Hepatocyte (in vitro differentiated cells): ENCODE data around the gene DUOXA1. TPM values are rescaled to one million over a fixed set of nuclear protein-coding genes. Genes with fewer than 3 reads are reported as not detected.
A peak's percentile ranks its signal among the peaks of the same experiment; 100 is the strongest.

ENCODE experiments used
- DNase-seq: peaks from one replicate; pipeline ENCODE4 v3.0.0-alpha.2; 2016; ENCODE audit warnings: low spot score
- H2AFZ ChIP-seq: fragments of 200-600 bp; sonication (generic); 2 replicates; pipeline ENCODE4 v1.6.0; 2016; ENCODE audit warnings: antibody characterized with exemption, mild to moderate bottlenecking
- H3K27ac ChIP-seq: fragments of 200-600 bp; sonication (generic); 2 replicates; pipeline ENCODE4 v1.5.1; 2016; ENCODE audit warnings: mild to moderate bottlenecking
- H3K27me3 ChIP-seq: fragments of 200-600 bp; sonication (generic); 2 replicates; pipeline ENCODE4 v1.6.1; 2016
- H3K36me3 ChIP-seq: fragments of 200-600 bp; sonication (generic); replicated peaks from 2 replicates; pipeline ENCODE4 v1.5.1; 2016; ENCODE audit warnings: low read depth; ENCODE audit not compliant: insufficient read depth
- H3K4me1 ChIP-seq: fragments of 200-600 bp; sonication (generic); 2 replicates; pipeline ENCODE4 v1.5.1; 2016; ENCODE audit warnings: mild to moderate bottlenecking, moderate library complexity; ENCODE audit not compliant: insufficient read depth
- H3K4me2 ChIP-seq: fragments of 200-600 bp; sonication (generic); 2 replicates; pipeline ENCODE4 v1.6.0; 2016
- H3K4me3 ChIP-seq: fragments of 200-600 bp; sonication (generic); 2 replicates; pipeline ENCODE4 v1.5.1; 2016; ENCODE audit warnings: mild to moderate bottlenecking
- H3K79me2 ChIP-seq: fragments of 200-600 bp; sonication (generic); 2 replicates; pipeline ENCODE4 v1.6.0; 2017; ENCODE audit warnings: mild to moderate bottlenecking
- H3K9me2 ChIP-seq: fragments of 200-600 bp; sonication (generic); replicated peaks from 2 replicates; pipeline ENCODE4 v1.6.0; 2017; ENCODE audit warnings: mild to moderate bottlenecking; ENCODE audit not compliant: insufficient read depth
- H3K9me3 ChIP-seq: fragments of 200-600 bp; sonication (generic); 2 replicates; pipeline ENCODE4 v1.5.1; 2016; ENCODE audit warnings: low read depth, mild to moderate bottlenecking
- H4K20me1 ChIP-seq: fragments of 200-600 bp; sonication (generic); 2 replicates; pipeline ENCODE4 v1.6.0; 2016; ENCODE audit warnings: mild to moderate bottlenecking; ENCODE audit not compliant: insufficient read depth, poor library complexity, severe bottlenecking
- EZH2 ChIP-seq: fragments of 200-600 bp; sonication (generic); IDR thresholded peaks from 2 replicates; pipeline ENCODE4 v1.6.1; 2016; ENCODE audit warnings: antibody characterized with exemption, mild to moderate bottlenecking, borderline replicate concordance
- EZH2phosphoT487 ChIP-seq: fragments of 200-600 bp; sonication (generic); IDR thresholded peaks from one replicate; pipeline ENCODE4 v1.6.1; 2018; ENCODE audit warnings: antibody characterized with exemption, mild to moderate bottlenecking, low read depth, moderate library complexity; ENCODE audit not compliant: unreplicated experiment, severe bottlenecking
- WGBS: methylation state at CpG from one replicate; pipeline ENCODE4 v1.1.6; 2016; ENCODE audit warnings: low lambda C conversion rate; ENCODE audit errors: missing lambda C conversion rate; 5-methylcytosine and 5-hydroxymethylcytosine counted together
- polyA plus RNA-seq: library from polyadenylated mRNA; unstranded; fragments of >200 nt; fragmentation: Nextera tagmentation; extraction: Ambion mirVana; gene quantifications from 2 replicates; pipeline ENCODE4 v1.2.1, GENCODE V29; 2016
- total RNA-seq: library from RNA; depleted of rRNA; stranded (reverse); fragments of >200 nt; gene quantifications from 2 replicates; pipeline ENCODE4 v1.2.3, GENCODE V29; 2014
- TF ChIP-seq, protein P1 (sequence below): fragments of 200-600 bp; sonication (generic); IDR thresholded peaks from 2 replicates; pipeline ENCODE4 v1.5.1; 2016; ENCODE audit warnings: antibody characterized with exemption, mild to moderate bottlenecking; ENCODE audit not compliant: poor library complexity

Gene DUOXA1
- total and polyA plus RNA-seq, 2 experiments from 2014 or later, result 10.9 to 15.2 TPM

DNA sequence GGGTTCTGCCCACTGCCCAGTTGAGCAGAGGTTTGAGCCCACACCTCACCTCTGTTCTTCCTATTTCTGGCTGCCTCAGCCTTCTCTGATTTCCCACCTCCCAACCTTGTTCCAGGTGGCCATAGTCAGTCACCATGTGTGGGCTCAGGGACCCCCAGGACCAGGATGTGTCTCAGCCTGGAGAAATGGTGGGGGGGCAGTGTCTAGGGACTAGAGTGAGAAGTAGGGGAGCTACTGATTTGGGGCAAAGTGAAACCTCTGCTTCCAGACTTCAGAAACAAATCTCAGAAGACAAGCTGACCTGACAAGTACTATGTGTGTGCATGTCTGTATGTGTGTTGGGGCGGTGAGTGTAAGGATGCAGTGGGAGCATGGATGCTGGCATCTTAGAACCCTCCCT lies 35.2 kb upstream of the DUOXA1 start:
- peaks cover 8% of the 10 kb centered on the region for H3K79me2 ChIP-seq
- TF ChIP-seq, protein P1, sequence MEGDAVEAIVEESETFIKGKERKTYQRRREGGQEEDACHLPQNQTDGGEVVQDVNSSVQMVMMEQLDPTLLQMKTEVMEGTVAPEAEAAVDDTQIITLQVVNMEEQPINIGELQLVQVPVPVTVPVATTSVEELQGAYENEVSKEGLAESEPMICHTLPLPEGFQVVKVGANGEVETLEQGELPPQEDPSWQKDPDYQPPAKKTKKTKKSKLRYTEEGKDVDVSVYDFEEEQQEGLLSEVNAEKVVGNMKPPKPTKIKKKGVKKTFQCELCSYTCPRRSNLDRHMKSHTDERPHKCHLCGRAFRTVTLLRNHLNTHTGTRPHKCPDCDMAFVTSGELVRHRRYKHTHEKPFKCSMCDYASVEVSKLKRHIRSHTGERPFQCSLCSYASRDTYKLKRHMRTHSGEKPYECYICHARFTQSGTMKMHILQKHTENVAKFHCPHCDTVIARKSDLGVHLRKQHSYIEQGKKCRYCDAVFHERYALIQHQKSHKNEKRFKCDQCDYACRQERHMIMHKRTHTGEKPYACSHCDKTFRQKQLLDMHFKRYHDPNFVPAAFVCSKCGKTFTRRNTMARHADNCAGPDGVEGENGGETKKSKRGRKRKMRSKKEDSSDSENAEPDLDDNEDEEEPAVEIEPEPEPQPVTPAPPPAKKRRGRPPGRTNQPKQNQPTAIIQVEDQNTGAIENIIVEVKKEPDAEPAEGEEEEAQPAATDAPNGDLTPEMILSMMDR, result no peak
- TF ChIP-seq EZH2phosphoT487 (no peak), EZH2 (no peak)
- H3K9me2 ChIP-seq, result no peaks in the 10 kb centered on the region
- no peaks in the 10 kb centered on the region for H3K27me3 ChIP-seq
- no peak overlapping the region for H3K4me3 ChIP-seq
- H3K9me3 ChIP-seq, result no peaks in the 10 kb centered on the region
- H3K36me3 ChIP-seq, result no peaks in the 10 kb centered on the region
- H3K4me2 ChIP-seq, result no peak overlapping the region
- no peaks in the 10 kb centered on the region for H4K20me1 ChIP-seq
- no peak overlapping the region for H3K27ac ChIP-seq
- H2AFZ ChIP-seq, result no peak overlapping the region
- peaks cover 28% of the 10 kb centered on the region for H3K4me1 ChIP-seq
- DNase-seq, result no peak
- WGBS, result 100% methylated on average over 1 of the region's 1 CpG

DNA sequence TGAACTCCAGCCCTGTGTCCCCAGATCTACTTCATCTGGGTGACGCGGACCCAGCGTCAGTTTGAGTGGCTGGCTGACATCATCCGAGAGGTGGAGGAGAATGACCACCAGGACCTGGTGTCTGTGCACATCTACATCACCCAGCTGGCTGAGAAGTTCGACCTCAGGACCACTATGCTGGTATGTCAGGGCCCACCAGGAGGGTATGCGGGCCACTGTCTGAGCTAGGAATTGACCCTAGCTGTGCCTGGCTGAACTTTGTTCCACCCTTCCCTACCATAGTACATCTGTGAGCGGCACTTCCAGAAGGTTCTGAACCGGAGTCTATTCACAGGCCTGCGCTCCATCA lies 33.8 kb upstream of the DUOXA1 start:
- H2AFZ ChIP-seq, result no peak overlapping the region
- no peaks in the 10 kb centered on the region for H3K9me2 ChIP-seq
- H3K4me2 ChIP-seq, result no peak overlapping the region
- TF ChIP-seq, protein P1, result no peak
- no peak for TF ChIP-seq EZH2
- TF ChIP-seq EZH2phosphoT487, result no peak
- H3K4me1 ChIP-seq, result peaks cover 28% of the 10 kb centered on the region
- H3K27me3 ChIP-seq, result no peaks in the 10 kb centered on the region
- DNase-seq, result no peak
- H3K9me3 ChIP-seq, result no peaks in the 10 kb centered on the region
- peak overlapping the region; percentile 69 for H3K27ac ChIP-seq
- H3K36me3 ChIP-seq, result no peaks in the 10 kb centered on the region
- WGBS, result 86% methylated on average over 9 of the region's 9 CpGs
- peaks cover 8% of the 10 kb centered on the region for H3K79me2 ChIP-seq
- H3K4me3 ChIP-seq, result no peak overlapping the region
- H4K20me1 ChIP-seq, result no peaks in the 10 kb centered on the region

DNA sequence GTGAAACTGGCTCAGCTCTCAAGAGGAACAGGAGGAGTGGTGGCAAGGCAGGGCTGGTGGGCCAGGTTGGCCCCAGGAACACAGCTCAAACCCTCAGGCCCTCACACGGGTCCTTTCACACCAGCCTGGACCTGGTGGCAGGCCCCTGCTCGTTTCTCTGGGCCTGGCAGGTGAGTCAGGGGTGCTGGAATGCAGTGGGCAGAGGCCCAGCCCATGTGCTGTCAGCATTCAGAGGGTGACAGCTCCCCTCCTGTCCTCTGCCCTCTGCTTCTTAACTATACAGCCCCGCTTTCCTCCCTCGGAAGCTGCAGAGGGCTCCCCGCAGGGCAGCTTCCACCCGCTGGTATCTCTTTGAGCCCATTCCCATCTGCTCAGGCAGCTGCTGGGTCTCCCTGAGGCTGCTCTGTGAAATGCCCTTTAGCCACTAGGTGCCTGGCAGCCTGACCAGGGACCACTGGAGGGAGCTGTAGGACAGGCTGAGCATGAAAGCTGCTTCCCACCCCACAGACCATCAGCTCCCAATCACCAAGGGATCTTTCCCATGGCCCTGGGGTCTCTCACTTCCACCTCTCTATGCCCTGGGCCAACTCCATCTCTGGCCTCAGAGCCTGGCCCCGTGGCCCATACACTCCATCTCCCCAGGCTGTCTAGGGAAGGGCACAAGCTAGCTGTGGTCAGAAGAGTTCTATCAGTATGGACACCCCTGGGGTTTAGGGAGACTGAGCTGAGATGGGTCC lies 33.3 kb upstream of the DUOXA1 start:
- H3K27ac ChIP-seq, result peak overlapping the region; percentile 69
- no peaks in the 10 kb centered on the region for H3K9me2 ChIP-seq
- TF ChIP-seq EZH2, result no peak
- TF ChIP-seq, protein P1, result peak; percentile 91
- peak; percentile 88 for DNase-seq
- H3K9me3 ChIP-seq, result no peaks in the 10 kb centered on the region
- H3K4me2 ChIP-seq, result no peak overlapping the region
- H3K79me2 ChIP-seq, result peaks cover 8% of the 10 kb centered on the region
- H4K20me1 ChIP-seq, result no peaks in the 10 kb centered on the region
- peaks cover 28% of the 10 kb centered on the region for H3K4me1 ChIP-seq
- WGBS, result 7% methylated on average over 7 of the region's 7 CpGs
- H2AFZ ChIP-seq, result no peak overlapping the region
- H3K27me3 ChIP-seq, result no peaks in the 10 kb centered on the region
- no peak overlapping the region for H3K4me3 ChIP-seq
- H3K36me3 ChIP-seq, result no peaks in the 10 kb centered on the region
